ENCODE data around the gene UGT8. TPM values are rescaled to one million over a fixed set of nuclear protein-coding genes. Genes with fewer than 3 reads are reported as not detected.

The UGT8 gene
- total and polyA plus RNA-seq, 2 of the 8 experiments (the other 6 are each of a cell fraction or from before 2014, with no cell fraction given), result 16.9 to 26.9 TPM

- no peak overlapping the region for H3K23ac ChIP-seq (ENCODE audit: insufficient read length)
- H2BK12ac ChIP-seq (ENCODE audit: low read depth, low read length), result no peak overlapping the region
- CTCF ChIA-PET (ENCODE audit: partially characterized antibody), result interaction anchor here (0.6 kb wide), 1 partner anchor 656 kb away, joined by 3 read pairs; no protein-coding TSS in a partner anchor
- no peak overlapping the region for H2BK15ac ChIP-seq (ENCODE audit: low read length)
- H3K4me3 ChIP-seq (ENCODE audit: extremely low read depth in 1 of 4, insufficient read depth in 2 of 4, low read depth in 3 of 4, low read length in 4 of 4), result no peak overlapping the region
- no peak overlapping the region for H3K56ac ChIP-seq (replicated peaks; ENCODE audit: insufficient read length, low read depth, low read length)
- no peaks in the 10 kb centered on the region for H3K9me3 ChIP-seq (ENCODE audit: insufficient read depth in 2 of 2, low read depth in 1 of 2, low read length in 1 of 2)
- no peak overlapping the region for H3K14ac ChIP-seq (ENCODE audit: insufficient read length)
- H4K91ac ChIP-seq (replicated peaks; ENCODE audit: insufficient read length, low read length), result no peak overlapping the region
- no peak overlapping the region for H2AK5ac ChIP-seq (ENCODE audit: low read depth, low read length)
- no peak overlapping the region for H3K27ac ChIP-seq (ENCODE audit: low read depth, low read length)
- H4K8ac ChIP-seq (ENCODE audit: extremely low read depth, insufficient read depth, low read length), result no peak overlapping the region
- no peak overlapping the region for H2BK20ac ChIP-seq (ENCODE audit: low read length)
- H3K4ac ChIP-seq (replicated peaks; ENCODE audit: insufficient read length, low read depth, low read length), result no peak overlapping the region
- POLR2A ChIA-PET (ENCODE audit: partially characterized antibody), result no interaction called here
- TF ChIP-seq E2F6 (IDR thresholded peaks at IDR 0.05) (no peak), KDM4A (IDR thresholded peaks at IDR 0.05; ENCODE audit: low read depth, low read length, severe bottlenecking) (no peak)
- H3K23me2 ChIP-seq (ENCODE audit: low read depth, low read length), result no peaks in the 10 kb centered on the region
- FAIRE-seq (no peak), DNase-seq (ENCODE audit: low read depth in 1 of 2, low spot score in 2 of 2) (no peak)
- H3K4me2 ChIP-seq (ENCODE audit: insufficient read depth in 1 of 2, low read depth in 2 of 2, low read length in 2 of 2), result no peak overlapping the region
- peaks cover 0 to 7% (median 4%) of the 10 kb centered on the region in 4 experiments; a peak in 3 of 7 replicates for H3K4me1 ChIP-seq (replicated peaks in 1 of 4; ENCODE audit: control insufficient read depth in 3 of 4, insufficient read depth in 4 of 4, low read length in 3 of 4)
- no peak overlapping the region for H3K9ac ChIP-seq (replicated peaks in 1 of 4; ENCODE audit: extremely low read depth in 1 of 4, low read depth in 3 of 4, low read length in 3 of 4)
- no peaks in the 10 kb centered on the region for H4K20me1 ChIP-seq (replicated peaks in 1 of 2; ENCODE audit: control insufficient read depth in 1 of 2, insufficient read depth in 2 of 2, low read length in 2 of 2)
- WGBS, 2 experiments (ENCODE audit: extremely low coverage in 1 of 2, insufficient coverage in 1 of 2, insufficient read length in 1 of 2, insufficient replicate concordance in 2 of 2, low coverage in 1 of 2, low lambda C conversion rate in 2 of 2, missing lambda C conversion rate in 1 of 2), result 65% methylated on average over 6 of the region's 6 CpGs; no CpG with 5 or more reads in 1 of the 2 experiments
- no peaks in the 10 kb centered on the region for H3K79me2 ChIP-seq (ENCODE audit: control insufficient read depth in 1 of 2, insufficient read depth in 2 of 2, low read length in 2 of 2)
- H3K18ac ChIP-seq (ENCODE audit: extremely low read depth, low read length), result no peak overlapping the region
- no peak overlapping the region for H2BK120ac ChIP-seq (replicated peaks; ENCODE audit: low read depth, low read length)
- H3K79me1 ChIP-seq (ENCODE audit: low read depth, low read length), result no peaks in the 10 kb centered on the region
- no peak overlapping the region for H2AFZ ChIP-seq (ENCODE audit: low read length)
- no peak overlapping the region for H2BK5ac ChIP-seq (ENCODE audit: low read depth, low read length)
- H3K27me3 ChIP-seq (replicated peaks in 1 of 4; ENCODE audit: control insufficient read depth in 3 of 4, extremely low read depth in 1 of 4, insufficient read depth in 3 of 4, low read length in 3 of 4), result no peaks in the 10 kb centered on the region
- H4K5ac ChIP-seq (ENCODE audit: insufficient read length, low read depth, low read length), result no peak overlapping the region
- H3K36me3 ChIP-seq (ENCODE audit: control insufficient read depth in 2 of 4, insufficient read depth in 4 of 4, low read length in 3 of 4), result no peaks in the 10 kb centered on the region
Measured at GRCh38 chr4:114725066-114725465, 126.5 kb downstream of the UGT8 start.

Measured in H1 (cell line).